MM.1S (cell line): ENCODE measurements around the gene R3HDM4.
"Not testable (repeated sequence)": the region's sequence is repeated elsewhere in the genome, so short reads cannot be mapped to it uniquely, and the experiment has no call there.

ENCODE experiments used
- DNase-seq: peaks from one replicate; pipeline ENCODE4 v3.0.0-alpha.2; 2015
- H2AFZ ChIP-seq: fragments of 300-600 bp; sonication (generic); 2 replicates; pipeline ENCODE4 v1.6.0; 2016; ENCODE audit warnings: antibody characterized with exemption, low read length
- H3F3A ChIP-seq: fragments of 300-600 bp; sonication (generic); 2 replicates; pipeline ENCODE4 v1.6.1; 2016; ENCODE audit warnings: mild to moderate bottlenecking, antibody characterized with exemption, low read length, moderate library complexity, mixed read lengths; ENCODE audit not compliant: insufficient read depth
- H3K27ac ChIP-seq: fragments of 300-600 bp; sonication (generic); 2 replicates; pipeline ENCODE4 v1.5.1; 2016; ENCODE audit warnings: mild to moderate bottlenecking, low read length
- H3K27me3 ChIP-seq: fragments of 300-600 bp; sonication (generic); replicated peaks from 2 replicates; pipeline ENCODE4 v1.6.0; 2016; ENCODE audit warnings: low read length; ENCODE audit not compliant: insufficient read depth
- H3K36me3 ChIP-seq: fragments of 300-600 bp; sonication (generic); replicated peaks from 2 replicates; pipeline ENCODE4 v1.6.1; 2016; ENCODE audit warnings: mild to moderate bottlenecking, low read length, mixed read lengths; ENCODE audit not compliant: insufficient read depth
- H3K4me1 ChIP-seq: fragments of 300-600 bp; sonication (generic); 2 replicates; pipeline ENCODE4 v1.6.1; 2016; ENCODE audit warnings: low read length, mixed read lengths
- H3K4me2 ChIP-seq: fragments of 300-600 bp; sonication (generic); 2 replicates; pipeline ENCODE4 v1.6.0; 2016; ENCODE audit warnings: low read depth, low read length
- H3K4me3 ChIP-seq: fragments of 300-600 bp; sonication (generic); 2 replicates; pipeline ENCODE4 v1.5.1; 2016; ENCODE audit warnings: low read length, mixed read lengths
- H3K79me2 ChIP-seq: fragments of 300-600 bp; sonication (generic); 2 replicates; pipeline ENCODE4 v1.6.1; 2016; ENCODE audit warnings: mixed run types, low read length, mixed read lengths
- H3K9ac ChIP-seq: fragments of 300-600 bp; sonication (generic); 2 replicates; pipeline ENCODE4 v1.6.1; 2016; ENCODE audit warnings: low read length, mixed read lengths
- H3K9me2 ChIP-seq: fragments of 300-600 bp; sonication (generic); replicated peaks from 2 replicates; pipeline ENCODE4 v1.6.1; 2016; ENCODE audit warnings: mild to moderate bottlenecking, low read length, mixed read lengths; ENCODE audit not compliant: insufficient read depth
- H3K9me3 ChIP-seq: fragments of 300-600 bp; sonication (generic); replicated peaks from 2 replicates; pipeline ENCODE4 v1.6.1; 2016; ENCODE audit warnings: mild to moderate bottlenecking, low read length, mixed read lengths; ENCODE audit not compliant: insufficient read depth
- H4K20me1 ChIP-seq: fragments of 300-600 bp; sonication (generic); 2 replicates; pipeline ENCODE4 v1.6.1; 2016; ENCODE audit warnings: mild to moderate bottlenecking, low read length, moderate library complexity, mixed read lengths; ENCODE audit not compliant: insufficient read depth
- CTCF ChIP-seq: fragments of 300-600 bp; sonication (generic); IDR thresholded peaks from 2 replicates; pipeline ENCODE4 v1.5.1; 2016; ENCODE audit warnings: antibody characterized with exemption, low read length, mixed read lengths
- EZH2 ChIP-seq: fragments of 300-600 bp; sonication (generic); optimal IDR thresholded peaks from 2 replicates; pipeline ENCODE3; 2017; ENCODE audit warnings: low read depth, mild to moderate bottlenecking, antibody characterized with exemption, low read length, mixed read lengths
- EZH2phosphoT487 ChIP-seq: fragments of 300-600 bp; sonication (generic); IDR thresholded peaks from 2 replicates; pipeline ENCODE4 v1.6.1; 2018; ENCODE audit warnings: antibody characterized with exemption, low read length

Gene R3HDM4

GRCh38 chr19:892243-892893 lies 20.7 kb downstream of the R3HDM4 start:
- peak; percentile 37 for DNase-seq
- Histone ChIP-seq H3K4me3 (peak overlapping the region; percentile 94), H3F3A (no peaks in the 10 kb centered on the region), H4K20me1 (no peaks in the 10 kb centered on the region; the same call in 1 of the 2 replicates), H3K9ac (peak overlapping the region; percentile 93), H3K9me3 (no peaks in the 10 kb centered on the region), H3K27ac (no peak overlapping the region), H3K79me2 (peaks cover 31% of the 10 kb centered on the region), H3K36me3 (no peaks in the 10 kb centered on the region), H2AFZ (peak overlapping the region; percentile 49; the same call in 1 of the 2 replicates), H3K4me1 (no peaks in the 10 kb centered on the region), H3K4me2 (peak overlapping the region; percentile 74), H3K27me3 (no peaks in the 10 kb centered on the region), H3K9me2 (no peaks in the 10 kb centered on the region)
- TF ChIP-seq EZH2phosphoT487 (no peak), EZH2 (no peak), CTCF (no peak)

GRCh38 chr19:891421-892200 lies 21.4 kb downstream of the R3HDM4 start:
- not testable (repeated sequence) for H4K20me1 ChIP-seq, H3K9me2 ChIP-seq, H3K27ac ChIP-seq, H3K4me1 ChIP-seq, H3K36me3 ChIP-seq, DNase-seq, H3F3A ChIP-seq, H2AFZ ChIP-seq, H3K9me3 ChIP-seq, H3K27me3 ChIP-seq
- Histone ChIP-seq H3K4me2 (peak overlapping the region; percentile 74; the same call in 1 of the 2 replicates), H3K9ac (peak overlapping the region; percentile 93; the same call in 1 of the 2 replicates), H3K4me3 (peak overlapping the region; percentile 94), H3K79me2 (peaks cover 31% of the 10 kb centered on the region)

DNA sequence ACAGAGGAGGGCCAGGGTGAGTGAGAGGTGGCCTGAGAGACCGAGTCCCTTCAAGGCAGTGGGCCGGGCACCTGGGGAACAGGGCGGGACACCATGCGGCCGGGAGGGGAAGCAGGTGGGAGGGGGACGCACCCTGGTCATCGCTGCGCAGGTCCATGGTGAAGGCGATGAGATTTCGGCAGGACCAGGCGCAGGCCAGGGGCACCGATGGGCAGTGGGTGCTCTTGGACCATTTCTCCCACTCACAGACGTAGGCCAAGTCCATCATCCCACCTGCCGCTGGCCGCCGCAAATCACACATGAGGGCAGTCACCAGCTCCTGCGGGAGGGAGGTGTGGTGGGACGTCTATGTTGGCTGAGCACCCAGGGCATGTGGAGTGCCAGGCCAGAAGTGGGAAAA lies 22.2 kb downstream of the R3HDM4 start:
- H3K36me3 ChIP-seq: no peaks in the 10 kb centered on the region
- H3K27ac ChIP-seq: no peak overlapping the region
- no peaks in the 10 kb centered on the region; the same call in 1 of the 2 replicates for H4K20me1 ChIP-seq

More for the DNA sequence above, 22.2 kb downstream of the R3HDM4 start:
- no peaks in the 10 kb centered on the region for H3K9me2 ChIP-seq
- no peak overlapping the region for H2AFZ ChIP-seq
- no peak for TF ChIP-seq EZH2phosphoT487
- TF ChIP-seq EZH2: no peak
- no peak for TF ChIP-seq CTCF
- DNase-seq: no peak
- H3K4me3 ChIP-seq: no peak overlapping the region
- H3F3A ChIP-seq: no peaks in the 10 kb centered on the region
- no peak overlapping the region for H3K9ac ChIP-seq
- H3K79me2 ChIP-seq: peaks cover 31% of the 10 kb centered on the region
- H3K9me3 ChIP-seq: no peaks in the 10 kb centered on the region
- no peak overlapping the region for H3K4me2 ChIP-seq
- H3K4me1 ChIP-seq: no peaks in the 10 kb centered on the region
- H3K27me3 ChIP-seq: no peaks in the 10 kb centered on the region
